ENCODE measurements around the gene APOF.
"Not testable (repeated sequence)": the region's sequence is repeated elsewhere in the genome, so short reads cannot be mapped to it uniquely, and the experiment has no call there.

Gene APOF

GRCh38 chr12:56351325-56351724 lies 11.3 kb downstream of the APOF start:
- TF ChIP-seq CTCF (IDR thresholded peaks at IDR 0.05; ENCODE audit: insufficient read depth, low read length, poor library complexity, severe bottlenecking), result no peak
- Histone ChIP-seq H3K36me3 (ENCODE audit: control insufficient read depth, insufficient read depth, low read length) (peaks cover 59% of the 10 kb centered on the region), H3K27me3 (replicated peaks; ENCODE audit: control insufficient read depth, insufficient read depth, low read length) (no peaks in the 10 kb centered on the region), H3K4me3 (replicated peaks; ENCODE audit: low read depth, low read length) (no peak overlapping the region)
- DNase-seq (ENCODE audit: extremely low read depth, insufficient read length), result no peak

GRCh38 chr12:56350662-56351061 lies 12.0 kb downstream of the APOF start:
- H3K27me3 ChIP-seq (replicated peaks; ENCODE audit: control insufficient read depth, insufficient read depth, low read length), result no peaks in the 10 kb centered on the region
- no peak for DNase-seq (ENCODE audit: extremely low read depth, insufficient read length)
- no peak overlapping the region for H3K4me3 ChIP-seq (replicated peaks; ENCODE audit: low read depth, low read length)
- no peak for TF ChIP-seq CTCF (IDR thresholded peaks at IDR 0.05; ENCODE audit: insufficient read depth, low read length, poor library complexity, severe bottlenecking)
- peaks cover 59% of the 10 kb centered on the region for H3K36me3 ChIP-seq (ENCODE audit: control insufficient read depth, insufficient read depth, low read length)

GRCh38 chr12:56348776-56349175 lies 13.9 kb downstream of the APOF start:
- Histone ChIP-seq H3K36me3 (ENCODE audit: control insufficient read depth, insufficient read depth, low read length) (peaks cover 48% of the 10 kb centered on the region), H3K4me3 (replicated peaks; ENCODE audit: low read depth, low read length) (no peak overlapping the region), H3K27me3 (replicated peaks; ENCODE audit: control insufficient read depth, insufficient read depth, low read length) (no peaks in the 10 kb centered on the region)
- TF ChIP-seq CTCF (IDR thresholded peaks at IDR 0.05; ENCODE audit: insufficient read depth, low read length, poor library complexity, severe bottlenecking), result no peak
- DNase-seq (ENCODE audit: extremely low read depth, insufficient read length), result no peak

GRCh38 chr12:56347255-56347654 lies 15.4 kb downstream of the APOF start:
- peaks cover 56% of the 10 kb centered on the region for H3K36me3 ChIP-seq (ENCODE audit: control insufficient read depth, insufficient read depth, low read length)
- DNase-seq (ENCODE audit: extremely low read depth, insufficient read length); H3K27me3 ChIP-seq (replicated peaks; ENCODE audit: control insufficient read depth, insufficient read depth, low read length): not testable (repeated sequence)

GRCh38 chr12:56346675-56347074 lies 16.0 kb downstream of the APOF start:
- Histone ChIP-seq H3K36me3 (ENCODE audit: control insufficient read depth, insufficient read depth, low read length) (peaks cover 56% of the 10 kb centered on the region), H3K27me3 (replicated peaks; ENCODE audit: control insufficient read depth, insufficient read depth, low read length) (no peaks in the 10 kb centered on the region), H3K4me3 (replicated peaks; ENCODE audit: low read depth, low read length) (no peak overlapping the region)
- no peak for DNase-seq (ENCODE audit: extremely low read depth, insufficient read length)
- TF ChIP-seq CTCF (IDR thresholded peaks at IDR 0.05; ENCODE audit: insufficient read depth, low read length, poor library complexity, severe bottlenecking), result no peak

More at GRCh38 chr12:56347255-56347654, 15.4 kb downstream of the APOF start:
- H3K4me3 ChIP-seq (replicated peaks; ENCODE audit: low read depth, low read length), result not testable (repeated sequence)

GRCh38 chr12:56342290-56342689 lies 20.4 kb downstream of the APOF start:
- peaks cover 37% of the 10 kb centered on the region for H3K36me3 ChIP-seq (ENCODE audit: control insufficient read depth, insufficient read depth, low read length)
- H3K4me3 ChIP-seq (replicated peaks; ENCODE audit: low read depth, low read length); DNase-seq (ENCODE audit: extremely low read depth, insufficient read length); H3K27me3 ChIP-seq (replicated peaks; ENCODE audit: control insufficient read depth, insufficient read depth, low read length): not testable (repeated sequence)

GRCh38 chr12:56341616-56342015 lies 21.0 kb downstream of the APOF start:
- no peaks in the 10 kb centered on the region for H3K27me3 ChIP-seq (replicated peaks; ENCODE audit: control insufficient read depth, insufficient read depth, low read length)
- DNase-seq (ENCODE audit: extremely low read depth, insufficient read length), result no peak
- no peak overlapping the region for H3K4me3 ChIP-seq (replicated peaks; ENCODE audit: low read depth, low read length)
- no peak for TF ChIP-seq CTCF (IDR thresholded peaks at IDR 0.05; ENCODE audit: insufficient read depth, low read length, poor library complexity, severe bottlenecking)
- H3K36me3 ChIP-seq (ENCODE audit: control insufficient read depth, insufficient read depth, low read length), result peaks cover 31% of the 10 kb centered on the region

Data from GM06990 (cell line).